Measurements from ENCODE around the gene CLDN6. TPM values are rescaled to one million over a fixed set of nuclear protein-coding genes. Genes with fewer than 3 reads are reported as not detected.

Gene CLDN6
- total and polyA plus RNA-seq, 2 experiments from 2014 or later: 0.33 TPM; not detected in 1

DNA sequence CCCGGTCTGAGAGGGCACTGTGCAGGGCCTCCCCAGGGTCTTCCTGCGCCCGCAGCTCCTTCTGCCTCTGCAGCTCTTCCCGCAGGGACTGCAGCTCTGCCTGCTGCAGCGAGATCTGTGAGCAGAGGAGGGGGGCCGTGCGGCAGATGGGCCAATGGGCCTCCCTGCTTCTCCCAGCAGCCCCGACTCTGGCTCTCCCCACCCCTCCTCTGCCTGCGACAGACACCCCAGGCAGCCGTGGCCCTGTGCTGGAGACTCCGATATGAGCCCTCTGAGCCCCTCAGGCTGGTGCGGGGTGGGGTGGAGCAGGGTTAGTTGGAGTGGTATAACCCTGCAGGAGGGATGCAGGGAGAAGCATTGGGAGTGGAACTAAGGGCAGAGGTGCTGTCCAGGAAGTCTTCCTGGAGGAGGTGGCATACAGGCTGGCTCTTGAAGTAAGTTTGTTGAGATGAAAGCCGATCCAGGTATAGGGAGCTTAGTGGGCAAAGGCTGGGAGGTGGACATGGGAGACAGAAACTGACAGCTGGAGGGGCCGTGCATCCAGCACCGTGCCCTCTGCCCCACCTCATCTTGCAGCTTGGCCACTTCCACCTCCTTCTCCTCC, 10.8 kb upstream of the CLDN6 start:
- H3K27me3 ChIP-seq (replicated peaks; ENCODE audit: insufficient read depth): 0 out of 2 replicates have a peak, but pooled peaks cover 7% of the 10 kb centered on the region
- no peak for DNase-seq
- H3K9me2 ChIP-seq (ENCODE audit: insufficient read depth): no peaks in the 10 kb centered on the region
- no peak overlapping the region for H2AFZ ChIP-seq
- no peaks in the 10 kb centered on the region for H3K9me3 ChIP-seq (ENCODE audit: low read depth)
- no peak overlapping the region for H3K4me3 ChIP-seq
- 0 out of 2 replicates have a peak, but pooled peaks cover 7% of the 10 kb centered on the region for H3F3A ChIP-seq (ENCODE audit: insufficient read depth)
- no peak overlapping the region for H3K4me2 ChIP-seq (ENCODE audit: unreplicated experiment)
- peak overlapping the region; percentile 48; the same call in 1 of the 2 replicates for H3K9ac ChIP-seq
- H3K79me2 ChIP-seq (ENCODE audit: insufficient read depth): no peaks in the 10 kb centered on the region
- 34 to 36% methylated on average over 12 to 15 of the region's 15 CpGs for WGBS, 2 experiments (ENCODE audit: low coverage in 1 of 2, low lambda C conversion rate in 2 of 2, missing lambda C conversion rate in 2 of 2)
- H3K27ac ChIP-seq: no peak overlapping the region
- H3K4me1 ChIP-seq (ENCODE audit: insufficient read depth): no peaks in the 10 kb centered on the region
- no peaks in the 10 kb centered on the region for H4K20me1 ChIP-seq (ENCODE audit: insufficient read depth)
- TF ChIP-seq EZH2phosphoT487 (IDR thresholded peaks at IDR 0.05; ENCODE audit: insufficient read depth, low read depth): no peak
- TF ChIP-seq EZH2 (IDR thresholded peaks at IDR 0.05; ENCODE audit: insufficient read depth, poor library complexity, severe bottlenecking): no peak
- no peaks in the 10 kb centered on the region; the same call in 1 of the 2 replicates for H3K36me3 ChIP-seq (ENCODE audit: low read depth)
- in situ Hi-C loops (cut with MboI): no loop called here

DNA sequence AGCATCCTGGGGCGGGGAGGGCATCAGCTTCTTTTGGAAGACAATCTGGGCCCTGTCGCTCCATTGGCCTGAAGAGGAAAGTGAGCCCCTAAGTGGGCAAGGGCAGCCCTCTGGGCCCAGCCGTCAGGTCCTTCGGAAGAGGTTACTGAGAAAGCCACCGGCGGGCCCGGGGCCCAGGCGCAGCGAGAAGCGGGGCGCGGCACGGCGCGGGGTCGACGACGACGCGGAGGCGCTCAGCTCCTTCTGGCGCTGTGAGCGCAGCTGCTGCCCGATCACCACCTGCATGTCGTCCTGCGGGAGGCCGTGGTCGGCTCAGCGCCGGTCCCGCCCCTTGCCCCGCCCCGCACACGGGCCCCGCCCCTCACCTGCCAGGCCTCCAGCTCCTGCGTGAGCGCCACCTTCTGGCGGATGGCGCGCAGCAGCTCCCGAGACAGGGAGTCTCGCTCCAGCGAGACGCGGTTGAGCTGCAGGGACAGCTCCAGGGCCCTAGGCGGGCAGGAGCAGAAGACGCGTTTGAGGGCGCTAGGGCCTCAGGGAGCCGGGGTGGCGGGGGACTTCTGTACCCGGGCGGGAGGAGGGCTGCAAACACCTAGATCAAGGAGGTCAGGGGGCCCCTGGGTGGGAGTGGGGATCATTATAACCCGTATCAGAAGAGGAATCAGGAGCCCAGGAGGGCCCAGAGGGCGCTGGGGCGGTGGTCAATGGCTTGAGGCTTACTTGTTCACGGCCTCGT, 10.2 kb upstream of the CLDN6 start:
- peaks cover 8% of the 10 kb centered on the region; the same call in 1 of the 2 replicates for H3F3A ChIP-seq (ENCODE audit: insufficient read depth)
- no peaks in the 10 kb centered on the region for H3K79me2 ChIP-seq (ENCODE audit: insufficient read depth)
- no peak for TF ChIP-seq EZH2 (IDR thresholded peaks at IDR 0.05; ENCODE audit: insufficient read depth, poor library complexity, severe bottlenecking)
- TF ChIP-seq EZH2phosphoT487 (IDR thresholded peaks at IDR 0.05; ENCODE audit: insufficient read depth, low read depth): no peak
- H3K4me3 ChIP-seq: no peak overlapping the region
- 39 to 40% methylated on average over 38 to 55 of the region's 58 CpGs for WGBS, 2 experiments (ENCODE audit: low coverage in 1 of 2, low lambda C conversion rate in 2 of 2, missing lambda C conversion rate in 2 of 2)
- H3K9me2 ChIP-seq (ENCODE audit: insufficient read depth): no peaks in the 10 kb centered on the region
- peaks cover 1% of the 10 kb centered on the region for H3K4me1 ChIP-seq (ENCODE audit: insufficient read depth)
- H3K36me3 ChIP-seq (ENCODE audit: low read depth): no peaks in the 10 kb centered on the region; the same call in 1 of the 2 replicates
- no peak overlapping the region for H3K9ac ChIP-seq
- in situ Hi-C loops (cut with MboI): no loop called here
- H3K9me3 ChIP-seq (ENCODE audit: low read depth): no peaks in the 10 kb centered on the region
- H3K27me3 ChIP-seq (replicated peaks; ENCODE audit: insufficient read depth): 0 out of 2 replicates have a peak, but pooled peaks cover 2% of the 10 kb centered on the region
- DNase-seq: peak; percentile 82
- no peak overlapping the region for H3K4me2 ChIP-seq (ENCODE audit: unreplicated experiment)
- H2AFZ ChIP-seq: no peak overlapping the region
- no peak overlapping the region for H3K27ac ChIP-seq
- H4K20me1 ChIP-seq (ENCODE audit: insufficient read depth): no peaks in the 10 kb centered on the region

DNA sequence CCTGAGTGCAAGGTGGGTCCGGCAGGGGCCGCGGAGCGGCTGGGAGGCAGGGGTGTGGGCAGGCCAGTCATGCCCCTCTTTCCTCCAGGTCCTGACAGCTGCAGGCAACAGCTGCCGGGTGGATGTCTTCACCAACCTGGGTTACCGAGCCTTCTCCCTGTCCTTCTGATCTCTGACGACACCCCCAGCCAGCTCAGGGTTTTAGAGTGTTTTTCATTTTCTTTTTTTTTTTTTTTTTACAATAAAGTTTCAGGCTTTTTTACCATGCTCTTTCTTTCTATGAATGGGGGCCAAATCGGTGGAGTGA, 9.5 kb upstream of the CLDN6 start:
- Histone ChIP-seq H3K27ac (no peak overlapping the region), H3K4me1 (ENCODE audit: insufficient read depth) (peaks cover 8% of the 10 kb centered on the region), H3K4me3 (no peak overlapping the region), H3K9me3 (ENCODE audit: low read depth) (no peaks in the 10 kb centered on the region), H3K4me2 (ENCODE audit: unreplicated experiment) (no peak overlapping the region), H4K20me1 (ENCODE audit: insufficient read depth) (no peaks in the 10 kb centered on the region), H3K36me3 (ENCODE audit: low read depth) (no peaks in the 10 kb centered on the region; the same call in 1 of the 2 replicates), H3K79me2 (ENCODE audit: insufficient read depth) (no peaks in the 10 kb centered on the region), H3K9me2 (ENCODE audit: insufficient read depth) (no peaks in the 10 kb centered on the region), H3K9ac (no peak overlapping the region), H3F3A (ENCODE audit: insufficient read depth) (peaks cover 15% of the 10 kb centered on the region; the same call in 1 of the 2 replicates), H2AFZ (no peak overlapping the region), H3K27me3 (replicated peaks; ENCODE audit: insufficient read depth) (no peaks in the 10 kb centered on the region)
- no peak for TF ChIP-seq EZH2phosphoT487 (IDR thresholded peaks at IDR 0.05; ENCODE audit: insufficient read depth, low read depth)
- no peak for TF ChIP-seq EZH2 (IDR thresholded peaks at IDR 0.05; ENCODE audit: insufficient read depth, poor library complexity, severe bottlenecking)
- WGBS, 2 experiments (ENCODE audit: low coverage in 1 of 2, low lambda C conversion rate in 2 of 2, missing lambda C conversion rate in 2 of 2): 95 to 98% methylated on average over 8 of the region's 8 CpGs
- in situ Hi-C loops (cut with MboI): no loop called here
- no peak for DNase-seq

DNA sequence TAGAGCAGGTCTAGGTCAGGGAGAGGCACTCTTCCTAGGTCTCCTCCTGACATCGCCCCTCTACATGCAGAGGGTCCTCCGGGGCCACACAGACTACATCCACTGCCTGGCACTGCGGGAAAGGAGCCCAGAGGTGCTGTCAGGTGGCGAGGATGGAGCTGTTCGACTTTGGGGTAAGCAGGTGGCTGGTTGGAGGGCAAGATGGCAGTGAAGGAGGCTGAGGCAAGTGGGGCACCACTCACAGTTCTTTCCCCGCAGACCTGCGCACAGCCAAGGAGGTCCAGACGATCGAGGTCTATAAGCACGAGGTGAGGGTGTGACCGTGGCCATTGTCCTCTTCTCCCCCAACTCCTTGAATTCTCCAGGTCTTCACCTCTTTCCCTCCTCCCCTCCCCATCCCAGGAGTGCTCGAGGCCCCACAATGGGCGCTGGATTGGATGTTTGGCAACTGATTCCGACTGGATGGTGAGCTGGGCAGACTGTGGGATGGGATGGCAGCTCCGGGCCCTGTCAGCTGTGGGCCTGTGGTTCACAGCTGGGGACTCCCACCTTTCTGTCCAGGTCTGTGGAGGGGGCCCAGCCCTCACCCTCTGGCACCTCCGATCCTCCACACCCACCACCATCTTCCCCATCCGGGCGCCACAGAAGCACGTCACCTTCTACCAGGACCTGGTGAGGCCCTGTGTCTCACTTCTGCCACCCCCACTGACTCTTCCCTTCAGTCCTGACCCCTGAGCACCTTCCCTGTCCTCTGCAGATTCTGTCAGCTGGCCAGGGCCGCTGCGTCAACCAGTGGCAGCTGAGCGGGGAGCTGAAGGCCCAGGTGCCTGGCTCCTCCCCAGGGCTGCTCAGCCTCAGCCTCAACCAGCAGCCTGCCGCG, 8.9 kb upstream of the CLDN6 start:
- Histone ChIP-seq H3K27me3 (replicated peaks; ENCODE audit: insufficient read depth) (no peaks in the 10 kb centered on the region), H2AFZ (no peak overlapping the region), H3K4me2 (ENCODE audit: unreplicated experiment) (no peak overlapping the region), H3K9me2 (ENCODE audit: insufficient read depth) (no peaks in the 10 kb centered on the region), H3K9ac (no peak overlapping the region), H3K27ac (no peak overlapping the region), H3K4me1 (ENCODE audit: insufficient read depth) (peaks cover 9% of the 10 kb centered on the region), H3K36me3 (ENCODE audit: low read depth) (peaks cover 2% of the 10 kb centered on the region; the same call in 1 of the 2 replicates), H3K9me3 (ENCODE audit: low read depth) (no peaks in the 10 kb centered on the region), H3F3A (ENCODE audit: insufficient read depth) (peaks cover 16% of the 10 kb centered on the region; the same call in 1 of the 2 replicates), H3K79me2 (ENCODE audit: insufficient read depth) (no peaks in the 10 kb centered on the region), H4K20me1 (ENCODE audit: insufficient read depth) (no peaks in the 10 kb centered on the region), H3K4me3 (no peak overlapping the region)
- TF ChIP-seq EZH2 (IDR thresholded peaks at IDR 0.05; ENCODE audit: insufficient read depth, poor library complexity, severe bottlenecking) (no peak), EZH2phosphoT487 (IDR thresholded peaks at IDR 0.05; ENCODE audit: insufficient read depth, low read depth) (no peak)
- WGBS, 2 experiments (ENCODE audit: low coverage in 1 of 2, low lambda C conversion rate in 2 of 2, missing lambda C conversion rate in 2 of 2): 89 to 90% methylated on average over 20 to 24 of the region's 24 CpGs
- no peak for DNase-seq
- in situ Hi-C loops (cut with MboI): no loop called here
